Measurements from ENCODE around the gene SMC3. TPM values are rescaled to one million over a fixed set of nuclear protein-coding genes. Genes with fewer than 3 reads are reported as not detected.
A peak's percentile ranks its signal among the peaks of the same experiment; 100 is the strongest.

Gene SMC3
- total and polyA plus RNA-seq, 8 donors: 9.3 to 40.6 (median 14.7) TPM

- peaks cover 6 to 92% (median 60%) of the 10 kb centered on the region in 3 donors for H3K27me3 ChIP-seq
- DNase-seq: peak in 1 of 2 donors; percentile 71
- H3K27ac ChIP-seq: peak within 1 kb of the TSS in 1 of 5 donors; percentile 83
- WGBS, 5 donors: 1 to 2% (median 1%) methylated on average over 36 to 106 of the region's 106 CpGs
- H3K4me3 ChIP-seq: peak within 1 kb of the TSS; percentile 48 to 72 (median 58)
- intact Hi-C loops (cut with DNase I; ENCODE audit: low total_unique reads): no loop called here
- peaks cover 17 to 23% (median 21%) of the 10 kb centered on the region in 4 donors for H3K4me1 ChIP-seq
- TF ChIP-seq, protein P1, sequence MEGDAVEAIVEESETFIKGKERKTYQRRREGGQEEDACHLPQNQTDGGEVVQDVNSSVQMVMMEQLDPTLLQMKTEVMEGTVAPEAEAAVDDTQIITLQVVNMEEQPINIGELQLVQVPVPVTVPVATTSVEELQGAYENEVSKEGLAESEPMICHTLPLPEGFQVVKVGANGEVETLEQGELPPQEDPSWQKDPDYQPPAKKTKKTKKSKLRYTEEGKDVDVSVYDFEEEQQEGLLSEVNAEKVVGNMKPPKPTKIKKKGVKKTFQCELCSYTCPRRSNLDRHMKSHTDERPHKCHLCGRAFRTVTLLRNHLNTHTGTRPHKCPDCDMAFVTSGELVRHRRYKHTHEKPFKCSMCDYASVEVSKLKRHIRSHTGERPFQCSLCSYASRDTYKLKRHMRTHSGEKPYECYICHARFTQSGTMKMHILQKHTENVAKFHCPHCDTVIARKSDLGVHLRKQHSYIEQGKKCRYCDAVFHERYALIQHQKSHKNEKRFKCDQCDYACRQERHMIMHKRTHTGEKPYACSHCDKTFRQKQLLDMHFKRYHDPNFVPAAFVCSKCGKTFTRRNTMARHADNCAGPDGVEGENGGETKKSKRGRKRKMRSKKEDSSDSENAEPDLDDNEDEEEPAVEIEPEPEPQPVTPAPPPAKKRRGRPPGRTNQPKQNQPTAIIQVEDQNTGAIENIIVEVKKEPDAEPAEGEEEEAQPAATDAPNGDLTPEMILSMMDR (IDR thresholded peaks at IDR 0.05): no peak
- TF ChIP-seq POLR2AphosphoS5 (IDR thresholded peaks at IDR 0.05) (no peak), EP300 (IDR thresholded peaks at IDR 0.05) (no peak), POLR2A (IDR thresholded peaks at IDR 0.05) (no peak)
- H3K36me3 ChIP-seq: no peaks in the 10 kb centered on the region
- no peaks in the 10 kb centered on the region for H3K9me3 ChIP-seq
These were observed 76.4 kb downstream of the SMC3 start, which contains the start of gene RBM20 for GRCh38 chr10:110643653-110644597. RBM20 (plus strand) TSS chr10:110644336; CDS start chr10:110644455, 119 bp downstream.

- WGBS, 5 donors: 29 to 45% (median 32%) methylated on average over 28 to 31 of the region's 31 CpGs
- H3K27ac ChIP-seq: peak overlapping the region in 1 of 5 donors; percentile 83
- H3K36me3 ChIP-seq: no peaks in the 10 kb centered on the region
- DNase-seq: no peak
- peaks cover 17 to 23% (median 21%) of the 10 kb centered on the region in 4 donors for H3K4me1 ChIP-seq
- H3K27me3 ChIP-seq: peaks cover 6 to 100% (median 60%) of the 10 kb centered on the region in 3 donors
- TF ChIP-seq POLR2AphosphoS5 (IDR thresholded peaks at IDR 0.05) (no peak), POLR2A (IDR thresholded peaks at IDR 0.05) (no peak), EP300 (IDR thresholded peaks at IDR 0.05) (no peak)
- TF ChIP-seq, protein P1 (IDR thresholded peaks at IDR 0.05): no peak
- intact Hi-C loops (cut with DNase I; ENCODE audit: low total_unique reads): no loop called here
- no peaks in the 10 kb centered on the region for H3K9me3 ChIP-seq
- peak overlapping the region; percentile 48 to 72 (median 58) for H3K4me3 ChIP-seq
These were observed 77.3 kb downstream of the SMC3 start for GRCh38 chr10:110644598-110645462.

DNA sequence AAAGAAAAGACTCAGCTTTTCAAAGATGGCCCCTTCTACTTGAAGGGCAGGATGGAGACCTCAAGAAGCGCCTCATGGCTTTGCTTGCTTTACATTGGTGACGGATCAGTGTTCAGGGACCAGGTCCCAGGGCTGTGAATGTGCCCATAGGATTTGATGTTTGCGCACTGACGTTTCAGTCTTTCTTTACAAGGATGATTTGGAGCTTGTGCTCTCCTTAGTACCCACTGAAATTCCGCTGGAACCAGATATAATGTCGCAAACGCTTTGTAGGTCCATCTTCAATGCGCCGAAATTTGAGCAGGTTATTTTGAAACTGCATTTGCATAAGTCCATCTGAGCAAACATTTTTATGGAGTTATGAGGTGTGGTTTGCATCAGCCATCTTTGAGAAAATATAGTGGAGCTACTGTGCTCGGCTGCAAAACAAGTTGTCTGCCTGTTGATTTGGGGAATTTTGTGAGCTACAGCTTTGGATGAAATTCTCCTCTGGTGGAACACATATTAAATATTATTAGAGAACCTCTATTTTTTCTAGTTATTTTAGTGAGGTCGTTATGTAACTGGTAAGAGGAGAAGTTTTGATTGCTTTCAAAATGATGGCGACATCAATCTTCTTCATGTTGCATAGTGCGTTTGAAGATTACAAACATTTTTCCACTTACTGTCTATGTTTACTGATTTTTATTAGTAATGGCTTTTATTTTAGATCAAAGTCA is 79.1 kb downstream of the SMC3 start:
- no peak for DNase-seq
- TF ChIP-seq EP300 (IDR thresholded peaks at IDR 0.05) (no peak), POLR2AphosphoS5 (IDR thresholded peaks at IDR 0.05) (no peak), POLR2A (IDR thresholded peaks at IDR 0.05) (no peak)
- TF ChIP-seq, protein P1 (IDR thresholded peaks at IDR 0.05): no peak
- 68 to 78% (median 73%) methylated on average over 13 of the region's 13 CpGs for WGBS, 5 donors
- H3K9me3 ChIP-seq: no peaks in the 10 kb centered on the region
- no peak overlapping the region for H3K4me3 ChIP-seq
- intact Hi-C loops (cut with DNase I; ENCODE audit: low total_unique reads): no loop called here
- no peaks in the 10 kb centered on the region for H3K36me3 ChIP-seq
- H3K27me3 ChIP-seq: peaks cover 6 to 96% (median 58%) of the 10 kb centered on the region in 3 donors
- no peak overlapping the region for H3K27ac ChIP-seq
- H3K4me1 ChIP-seq: peaks cover 17 to 23% (median 21%) of the 10 kb centered on the region in 4 donors
